Keratinocyte (primary cell): ENCODE data around the gene ERC2.

Experiments used
- CTCF ChIP-seq, 3 experiments: IDR thresholded peaks in 1 of 3; conservative IDR thresholded peaks in 1 of 3; optimal IDR thresholded peaks in 1 of 3; 2 replicates in 2 of 3; 3 replicates in 1 of 3; pipeline versions ENCODE3 to v1.5.1; 2011; ENCODE audit warnings: low read length in 3 of 3, mild to moderate bottlenecking in 3 of 3, moderate library complexity in 2 of 3, control low read depth in 1 of 3, inconsistent platforms in 1 of 3; ENCODE audit not compliant: insufficient read depth in 2 of 3; ENCODE audit errors: extremely low read depth in 1 of 3
- EZH2 ChIP-seq: IDR thresholded peaks from one replicate; pipeline ENCODE4 v1.6.1; 2012; ENCODE audit warnings: inconsistent platforms, mild to moderate bottlenecking, low read length, moderate library complexity

- TF ChIP-seq CTCF (optimal IDR thresholded peaks at IDR 0.05 in 1 of 3, IDR thresholded peaks at IDR 0.05 in 1 of 3, conservative IDR thresholded peaks at IDR 0.05 in 1 of 3; ENCODE audit: extremely low read depth in 1 of 3, insufficient read depth in 2 of 3, low read length in 3 of 3) (no peak), EZH2 (no peak)
These were observed 353.1 kb downstream of the ERC2 start for GRCh38 chr3:56115199-56115598.
